ENCODE data around the gene MEX3A.
"Not testable (repeated sequence)": the region's sequence is repeated elsewhere in the genome, so short reads cannot be mapped to it uniquely, and the experiment has no call there.

MEX3A gene

GRCh38 chr1:156082309-156083091 is at the start of gene MEX3A:
Gene MEX3A, minus strand, starts transcription at chr1:156082465. Its CDS starts 467 bp downstream, at chr1:156081998.
- DNase-seq (ENCODE audit: low read depth in 2 of 2) = peak in 1 of 2 experiments; percentile 42

GRCh38 chr1:156130578-156130942 is 48.3 kb upstream of the MEX3A start:
- DNase-seq (ENCODE audit: low read depth in 2 of 2) = no peak

GRCh38 chr1:156129687-156130577 is 47.7 kb upstream of the MEX3A start:
- peak; percentile 95 to 96 for DNase-seq (ENCODE audit: low read depth in 2 of 2)

- DNase-seq (ENCODE audit: low read depth in 2 of 2) = peak; percentile 83
Observed at GRCh38 chr1:156128654-156129597, 46.7 kb upstream of the MEX3A start.

- no peak for DNase-seq (ENCODE audit: low read depth in 2 of 2)
Observed at GRCh38 chr1:156128308-156128653, 46.0 kb upstream of the MEX3A start.

- DNase-seq (ENCODE audit: low read depth in 2 of 2) = peak; percentile 76 to 80
Observed at GRCh38 chr1:156126630-156127534, 44.6 kb upstream of the MEX3A start.

GRCh38 chr1:156126043-156126629 is 43.9 kb upstream of the MEX3A start:
- DNase-seq (ENCODE audit: low read depth in 2 of 2) = peak; percentile 92 to 93

- DNase-seq (ENCODE audit: low read depth in 2 of 2) = not testable (repeated sequence)
Observed at GRCh38 chr1:156125544-156125943, 43.3 kb upstream of the MEX3A start.

- no peak for DNase-seq (ENCODE audit: low read depth in 2 of 2)
Observed at GRCh38 chr1:156124557-156125483, 42.6 kb upstream of the MEX3A start.

GRCh38 chr1:156123356-156124196 is 41.3 kb upstream of the MEX3A start:
- DNase-seq (ENCODE audit: low read depth in 2 of 2) = peak; percentile 92 to 93

GRCh38 chr1:156122519-156123355 is 40.5 kb upstream of the MEX3A start:
- DNase-seq (ENCODE audit: low read depth in 2 of 2) = peak; percentile 65 to 71

GRCh38 chr1:156122086-156122485 is 39.8 kb upstream of the MEX3A start:
- DNase-seq (ENCODE audit: low read depth in 2 of 2) = no peak

- no peak for DNase-seq (ENCODE audit: low read depth in 2 of 2)
Observed at GRCh38 chr1:156121457-156121856, 39.2 kb upstream of the MEX3A start.

GRCh38 chr1:156121005-156121404 is 38.7 kb upstream of the MEX3A start:
- not testable (repeated sequence) for DNase-seq (ENCODE audit: low read depth in 2 of 2)

GRCh38 chr1:156120318-156120717 is 38.1 kb upstream of the MEX3A start:
- no peak for DNase-seq (ENCODE audit: low read depth in 2 of 2)

- DNase-seq (ENCODE audit: low read depth in 2 of 2) = no peak
Observed at GRCh38 chr1:156119503-156120209, 37.4 kb upstream of the MEX3A start.
